ENCODE data around the gene PHF13. TPM values are rescaled to one million over a fixed set of nuclear protein-coding genes. Genes with fewer than 3 reads are reported as not detected.

The PHF13 gene
- total and polyA plus RNA-seq, 10 of the 15 experiments (the other 5 are each of a cell fraction or from before 2014, with no cell fraction given), result 0.87 to 15.4 (median 5.1) TPM

DNA sequence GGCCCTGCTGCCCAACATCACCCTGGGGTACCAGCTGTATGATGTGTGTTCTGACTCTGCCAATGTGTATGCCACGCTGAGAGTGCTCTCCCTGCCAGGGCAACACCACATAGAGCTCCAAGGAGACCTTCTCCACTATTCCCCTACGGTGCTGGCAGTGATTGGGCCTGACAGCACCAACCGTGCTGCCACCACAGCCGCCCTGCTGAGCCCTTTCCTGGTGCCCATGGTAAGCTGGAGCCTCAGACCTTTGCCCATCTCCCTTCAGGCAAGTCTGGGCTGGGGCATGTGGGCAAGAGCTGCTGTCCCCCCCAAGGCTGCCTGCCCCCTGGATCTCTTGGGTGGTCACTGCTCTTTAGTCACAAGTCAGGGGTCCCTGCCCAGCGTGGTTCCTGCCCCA is 42.5 kb upstream of the PHF13 start:
- H3K4me3 ChIP-seq, result no peak overlapping the region
- BruUV-seq (replicated peaks), result no TSS peak
- no peaks in the 10 kb centered on the region for H4K20me1 ChIP-seq (ENCODE audit: control insufficient read depth, insufficient read depth)
- 30% methylated on average over 5 of the region's 5 CpGs for WGBS (ENCODE audit: insufficient coverage, insufficient replicate concordance, low lambda C conversion rate, missing lambda C conversion rate)
- no peak overlapping the region for H3K9ac ChIP-seq (ENCODE audit: control insufficient read depth, insufficient read depth, low read length)
- FAIRE-seq (no peak), DNase-seq (ENCODE audit: low read depth, low spot score) (no peak), ATAC-seq (no peak)
- H2AFZ ChIP-seq (ENCODE audit: control insufficient read depth, low read depth, low read length), result no peak overlapping the region
- in situ Hi-C loops (cut with MboI), result no loop called here
- intact Hi-C loops (cut with micrococcal nuclease; ENCODE audit: unreplicated experiment), result no loop called here
- no peak overlapping the region for H3K27ac ChIP-seq (ENCODE audit: control insufficient read depth, insufficient read depth)
- CTCF ChIA-PET, result no interaction called here
- H3K4me1 ChIP-seq (ENCODE audit: control insufficient read depth, insufficient read depth, low read length), result no peaks in the 10 kb centered on the region
- RAD21 ChIA-PET (ENCODE audit: unreplicated experiment), result interaction anchor here (0.9 kb wide), 1 partner anchor 75 kb away, joined by 3 read pairs; no protein-coding TSS in a partner anchor
- POLR2A ChIA-PET, result interaction anchor here (0.5 kb wide), 1 partner anchor 204 kb away, joined by 4 read pairs; no protein-coding TSS in a partner anchor
- H3K36me3 ChIP-seq (ENCODE audit: control insufficient read depth in 2 of 2, insufficient read depth in 2 of 2, low read length in 1 of 2), result no peaks in the 10 kb centered on the region
- H3K4me2 ChIP-seq (ENCODE audit: control insufficient read depth, insufficient read depth), result no peak overlapping the region
- no peaks in the 10 kb centered on the region; the same call in 1 of the 3 replicates for H3K9me3 ChIP-seq (replicated peaks; ENCODE audit: control insufficient read depth, insufficient read depth, low read length)
- H3K79me2 ChIP-seq (ENCODE audit: control insufficient read depth, insufficient read depth, low read length), result no peaks in the 10 kb centered on the region
- no peaks in the 10 kb centered on the region; a peak in 1 of 4 replicates for H3K27me3 ChIP-seq (replicated peaks in 1 of 2; ENCODE audit: control insufficient read depth in 2 of 2, insufficient read depth in 2 of 2, low read length in 1 of 2)
- SMC1A ChIA-PET (ENCODE audit: uncharacterized antibody, unreplicated experiment), result no interaction called here
- TF ChIP-seq, protein P1, sequence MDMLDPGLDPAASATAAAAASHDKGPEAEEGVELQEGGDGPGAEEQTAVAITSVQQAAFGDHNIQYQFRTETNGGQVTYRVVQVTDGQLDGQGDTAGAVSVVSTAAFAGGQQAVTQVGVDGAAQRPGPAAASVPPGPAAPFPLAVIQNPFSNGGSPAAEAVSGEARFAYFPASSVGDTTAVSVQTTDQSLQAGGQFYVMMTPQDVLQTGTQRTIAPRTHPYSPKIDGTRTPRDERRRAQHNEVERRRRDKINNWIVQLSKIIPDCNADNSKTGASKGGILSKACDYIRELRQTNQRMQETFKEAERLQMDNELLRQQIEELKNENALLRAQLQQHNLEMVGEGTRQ (IDR thresholded peaks at IDR 0.05; ENCODE audit: borderline replicate concordance, low read depth, low read length), result no peak
- no peak for TF ChIP-seq YBX1 (IDR thresholded peaks at IDR 0.05)
- TF ChIP-seq, protein P2, sequence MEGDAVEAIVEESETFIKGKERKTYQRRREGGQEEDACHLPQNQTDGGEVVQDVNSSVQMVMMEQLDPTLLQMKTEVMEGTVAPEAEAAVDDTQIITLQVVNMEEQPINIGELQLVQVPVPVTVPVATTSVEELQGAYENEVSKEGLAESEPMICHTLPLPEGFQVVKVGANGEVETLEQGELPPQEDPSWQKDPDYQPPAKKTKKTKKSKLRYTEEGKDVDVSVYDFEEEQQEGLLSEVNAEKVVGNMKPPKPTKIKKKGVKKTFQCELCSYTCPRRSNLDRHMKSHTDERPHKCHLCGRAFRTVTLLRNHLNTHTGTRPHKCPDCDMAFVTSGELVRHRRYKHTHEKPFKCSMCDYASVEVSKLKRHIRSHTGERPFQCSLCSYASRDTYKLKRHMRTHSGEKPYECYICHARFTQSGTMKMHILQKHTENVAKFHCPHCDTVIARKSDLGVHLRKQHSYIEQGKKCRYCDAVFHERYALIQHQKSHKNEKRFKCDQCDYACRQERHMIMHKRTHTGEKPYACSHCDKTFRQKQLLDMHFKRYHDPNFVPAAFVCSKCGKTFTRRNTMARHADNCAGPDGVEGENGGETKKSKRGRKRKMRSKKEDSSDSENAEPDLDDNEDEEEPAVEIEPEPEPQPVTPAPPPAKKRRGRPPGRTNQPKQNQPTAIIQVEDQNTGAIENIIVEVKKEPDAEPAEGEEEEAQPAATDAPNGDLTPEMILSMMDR (IDR thresholded peaks at IDR 0.05 in 2 of 3, conservative IDR thresholded peaks at IDR 0.05 in 1 of 3; ENCODE audit: control insufficient read depth in 2 of 3, extremely low read depth in 1 of 3, insufficient read depth in 1 of 3, low read depth in 3 of 3, low read length in 3 of 3), result no peak
- TF ChIP-seq CBX5 (IDR thresholded peaks at IDR 0.05; ENCODE audit: low read depth), result no peak
- TF ChIP-seq MEF2B (IDR thresholded peaks at IDR 0.05; ENCODE audit: partially characterized antibody, poor library complexity, severe bottlenecking), result no peak
- TF ChIP-seq CHD2 (IDR thresholded peaks at IDR 0.05; ENCODE audit: borderline replicate concordance, low read depth, low read length), result no peak
- TF ChIP-seq CREB1 (IDR thresholded peaks at IDR 0.05; ENCODE audit: low read depth), result no peak
- no peak for TF ChIP-seq MEF2A (IDR thresholded peaks at IDR 0.05; ENCODE audit: insufficient read depth, low read depth, low read length)
- TF ChIP-seq, protein P3, sequence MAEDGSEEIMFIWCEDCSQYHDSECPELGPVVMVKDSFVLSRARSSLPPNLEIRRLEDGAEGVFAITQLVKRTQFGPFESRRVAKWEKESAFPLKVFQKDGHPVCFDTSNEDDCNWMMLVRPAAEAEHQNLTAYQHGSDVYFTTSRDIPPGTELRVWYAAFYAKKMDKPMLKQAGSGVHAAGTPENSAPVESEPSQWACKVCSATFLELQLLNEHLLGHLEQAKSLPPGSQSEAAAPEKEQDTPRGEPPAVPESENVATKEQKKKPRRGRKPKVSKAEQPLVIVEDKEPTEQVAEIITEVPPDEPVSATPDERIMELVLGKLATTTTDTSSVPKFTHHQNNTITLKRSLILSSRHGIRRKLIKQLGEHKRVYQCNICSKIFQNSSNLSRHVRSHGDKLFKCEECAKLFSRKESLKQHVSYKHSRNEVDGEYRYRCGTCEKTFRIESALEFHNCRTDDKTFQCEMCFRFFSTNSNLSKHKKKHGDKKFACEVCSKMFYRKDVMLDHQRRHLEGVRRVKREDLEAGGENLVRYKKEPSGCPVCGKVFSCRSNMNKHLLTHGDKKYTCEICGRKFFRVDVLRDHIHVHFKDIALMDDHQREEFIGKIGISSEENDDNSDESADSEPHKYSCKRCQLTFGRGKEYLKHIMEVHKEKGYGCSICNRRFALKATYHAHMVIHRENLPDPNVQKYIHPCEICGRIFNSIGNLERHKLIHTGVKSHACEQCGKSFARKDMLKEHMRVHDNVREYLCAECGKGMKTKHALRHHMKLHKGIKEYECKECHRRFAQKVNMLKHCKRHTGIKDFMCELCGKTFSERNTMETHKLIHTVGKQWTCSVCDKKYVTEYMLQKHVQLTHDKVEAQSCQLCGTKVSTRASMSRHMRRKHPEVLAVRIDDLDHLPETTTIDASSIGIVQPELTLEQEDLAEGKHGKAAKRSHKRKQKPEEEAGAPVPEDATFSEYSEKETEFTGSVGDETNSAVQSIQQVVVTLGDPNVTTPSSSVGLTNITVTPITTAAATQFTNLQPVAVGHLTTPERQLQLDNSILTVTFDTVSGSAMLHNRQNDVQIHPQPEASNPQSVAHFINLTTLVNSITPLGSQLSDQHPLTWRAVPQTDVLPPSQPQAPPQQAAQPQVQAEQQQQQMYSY (CRISPR knock-in tag; IDR thresholded peaks at IDR 0.05), result no peak
- TF ChIP-seq MYC (IDR thresholded peaks at IDR 0.05; ENCODE audit: insufficient read depth, insufficient read length, insufficient replicate concordance, low read length, severe bottlenecking), result no peak
- no peak for TF ChIP-seq CHD4 (IDR thresholded peaks at IDR 0.05)
- TF ChIP-seq PAX8 (IDR thresholded peaks at IDR 0.05), result no peak
- TF ChIP-seq, protein P4, sequence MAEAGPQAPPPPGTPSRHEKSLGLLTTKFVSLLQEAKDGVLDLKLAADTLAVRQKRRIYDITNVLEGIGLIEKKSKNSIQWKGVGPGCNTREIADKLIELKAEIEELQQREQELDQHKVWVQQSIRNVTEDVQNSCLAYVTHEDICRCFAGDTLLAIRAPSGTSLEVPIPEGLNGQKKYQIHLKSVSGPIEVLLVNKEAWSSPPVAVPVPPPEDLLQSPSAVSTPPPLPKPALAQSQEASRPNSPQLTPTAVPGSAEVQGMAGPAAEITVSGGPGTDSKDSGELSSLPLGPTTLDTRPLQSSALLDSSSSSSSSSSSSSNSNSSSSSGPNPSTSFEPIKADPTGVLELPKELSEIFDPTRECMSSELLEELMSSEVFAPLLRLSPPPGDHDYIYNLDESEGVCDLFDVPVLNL (IDR thresholded peaks at IDR 0.05; ENCODE audit: low read depth, low read length), result no peak
- no peak for TF ChIP-seq SIX5 (IDR thresholded peaks at IDR 0.05; ENCODE audit: low read depth, low read length, severe bottlenecking)
- TF ChIP-seq POLR2AphosphoS5 (IDR thresholded peaks at IDR 0.05; ENCODE audit: low read length), result no peak
